Vagina (tissue), 2 donors: ENCODE measurements around the gene KCNH2. TPM values are rescaled to one million over a fixed set of nuclear protein-coding genes. Genes with fewer than 3 reads are reported as not detected.

ENCODE experiments used
- DNase-seq, 2 donors: peaks; one replicate each; pipeline ENCODE4 v3.0.0-alpha.2; 2017; ENCODE audit errors: extremely low spot score in 2 of 2
- H3K27ac ChIP-seq: fragments of 200-600 bp; sonication (generic); one replicate; pipeline ENCODE4 v1.5.1; 2019
- H3K27me3 ChIP-seq: fragments of 200-600 bp; sonication (generic); one replicate; pipeline ENCODE4 v1.5.1; 2019
- H3K36me3 ChIP-seq, 2 donors: fragments of 200-600 bp; sonication (generic); one replicate each; pipeline ENCODE4 v1.5.1; 2017 to 2019
- H3K4me1 ChIP-seq: fragments of 200-600 bp; sonication (generic); one replicate; pipeline ENCODE4 v1.5.1; 2019
- H3K4me3 ChIP-seq, 2 donors: fragments of 200-600 bp; sonication (generic); 1 replicate in 1 of 2; 2 replicates in 1 of 2; pipeline ENCODE4 v1.5.1; 2016 to 2019
- H3K9me3 ChIP-seq: fragments of 200-600 bp; sonication (generic); one replicate; pipeline ENCODE4 v1.5.1; 2019
- POLR2A ChIP-seq, 2 donors: fragments of 450-650 bp; IDR thresholded peaks; one replicate each; pipeline ENCODE4 v1.6.1; 2017; ENCODE audit warnings: antibody characterized with exemption in 2 of 2, mild to moderate bottlenecking in 2 of 2, moderate library complexity in 2 of 2
- POLR2AphosphoS5 ChIP-seq, 2 donors: sonication (generic); formaldehyde crosslinking; IDR thresholded peaks; one replicate each; pipeline ENCODE4 v1.9.0; 2017; ENCODE audit warnings: antibody characterized with exemption in 2 of 2, mild to moderate bottlenecking in 2 of 2, low read depth in 1 of 2; ENCODE audit not compliant: insufficient read depth in 1 of 2
- intact Hi-C: fragments of 100-400 bp; cut with DNase I; formaldehyde crosslinking; loops from one replicate; pipeline ENCODE4 v1.15.1; 2023
- total RNA-seq: library from RNA; depleted of rRNA; stranded (reverse); fragments of >200 nt; gene quantifications from one replicate; pipeline ENCODE4 v1.2.3, GENCODE V29; 2016
- TF ChIP-seq, protein P1 (sequence below), 3 experiments: fragments of 450-650 bp in 2 of 3; fragments of 200-600 bp in 1 of 3; sonication (generic) in 1 of 3; IDR thresholded peaks; one replicate each; pipeline ENCODE4 v1.5.1; 2017 to 2019; ENCODE audit warnings: antibody characterized with exemption in 3 of 3, mild to moderate bottlenecking in 2 of 3, moderate library complexity in 2 of 3

Gene KCNH2
- total RNA-seq, 1 donor from 2014 or later = 6.4 TPM

DNA sequence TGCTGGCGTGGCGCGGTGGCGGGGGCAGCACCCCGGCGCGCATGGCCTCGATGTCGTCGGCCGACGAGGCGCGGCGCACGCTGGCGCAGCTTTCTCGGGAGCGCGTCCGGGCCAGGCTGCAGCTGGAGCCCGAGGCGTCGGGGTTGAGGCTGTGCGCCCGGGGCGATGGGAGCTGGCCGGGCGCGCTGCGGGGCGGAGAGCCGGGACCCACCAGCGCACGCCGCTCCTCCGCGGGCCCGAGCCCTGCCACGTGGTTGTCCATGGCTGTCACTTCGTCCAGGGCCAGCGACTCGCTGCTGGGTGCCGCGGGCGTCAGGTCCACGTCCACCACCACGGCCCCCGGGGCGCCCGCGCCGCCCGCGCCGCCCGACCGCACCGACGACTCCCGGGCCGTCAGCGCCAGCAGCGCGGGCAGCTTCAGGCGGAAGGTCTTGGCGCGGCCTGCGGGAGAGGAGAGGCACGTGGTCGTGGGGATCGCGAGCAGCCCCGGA lies 20.0 kb downstream of the KCNH2 start:
- H3K4me3 ChIP-seq = no peak overlapping the region
- H3K4me1 ChIP-seq = peaks cover 10% of the 10 kb centered on the region
- intact Hi-C loops = no loop called here
- DNase-seq = no peak
- H3K27me3 ChIP-seq = no peaks in the 10 kb centered on the region
- H3K27ac ChIP-seq = no peak overlapping the region
- H3K36me3 ChIP-seq = no peaks in the 10 kb centered on the region
- H3K9me3 ChIP-seq = no peaks in the 10 kb centered on the region
- TF ChIP-seq POLR2AphosphoS5 (IDR thresholded peaks at IDR 0.05; ENCODE audit: insufficient read depth in 1 of 2, low read depth in 1 of 2) = no peak
- TF ChIP-seq, protein P1, sequence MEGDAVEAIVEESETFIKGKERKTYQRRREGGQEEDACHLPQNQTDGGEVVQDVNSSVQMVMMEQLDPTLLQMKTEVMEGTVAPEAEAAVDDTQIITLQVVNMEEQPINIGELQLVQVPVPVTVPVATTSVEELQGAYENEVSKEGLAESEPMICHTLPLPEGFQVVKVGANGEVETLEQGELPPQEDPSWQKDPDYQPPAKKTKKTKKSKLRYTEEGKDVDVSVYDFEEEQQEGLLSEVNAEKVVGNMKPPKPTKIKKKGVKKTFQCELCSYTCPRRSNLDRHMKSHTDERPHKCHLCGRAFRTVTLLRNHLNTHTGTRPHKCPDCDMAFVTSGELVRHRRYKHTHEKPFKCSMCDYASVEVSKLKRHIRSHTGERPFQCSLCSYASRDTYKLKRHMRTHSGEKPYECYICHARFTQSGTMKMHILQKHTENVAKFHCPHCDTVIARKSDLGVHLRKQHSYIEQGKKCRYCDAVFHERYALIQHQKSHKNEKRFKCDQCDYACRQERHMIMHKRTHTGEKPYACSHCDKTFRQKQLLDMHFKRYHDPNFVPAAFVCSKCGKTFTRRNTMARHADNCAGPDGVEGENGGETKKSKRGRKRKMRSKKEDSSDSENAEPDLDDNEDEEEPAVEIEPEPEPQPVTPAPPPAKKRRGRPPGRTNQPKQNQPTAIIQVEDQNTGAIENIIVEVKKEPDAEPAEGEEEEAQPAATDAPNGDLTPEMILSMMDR (IDR thresholded peaks at IDR 0.05) = no peak
- TF ChIP-seq POLR2A (IDR thresholded peaks at IDR 0.05) = no peak

DNA sequence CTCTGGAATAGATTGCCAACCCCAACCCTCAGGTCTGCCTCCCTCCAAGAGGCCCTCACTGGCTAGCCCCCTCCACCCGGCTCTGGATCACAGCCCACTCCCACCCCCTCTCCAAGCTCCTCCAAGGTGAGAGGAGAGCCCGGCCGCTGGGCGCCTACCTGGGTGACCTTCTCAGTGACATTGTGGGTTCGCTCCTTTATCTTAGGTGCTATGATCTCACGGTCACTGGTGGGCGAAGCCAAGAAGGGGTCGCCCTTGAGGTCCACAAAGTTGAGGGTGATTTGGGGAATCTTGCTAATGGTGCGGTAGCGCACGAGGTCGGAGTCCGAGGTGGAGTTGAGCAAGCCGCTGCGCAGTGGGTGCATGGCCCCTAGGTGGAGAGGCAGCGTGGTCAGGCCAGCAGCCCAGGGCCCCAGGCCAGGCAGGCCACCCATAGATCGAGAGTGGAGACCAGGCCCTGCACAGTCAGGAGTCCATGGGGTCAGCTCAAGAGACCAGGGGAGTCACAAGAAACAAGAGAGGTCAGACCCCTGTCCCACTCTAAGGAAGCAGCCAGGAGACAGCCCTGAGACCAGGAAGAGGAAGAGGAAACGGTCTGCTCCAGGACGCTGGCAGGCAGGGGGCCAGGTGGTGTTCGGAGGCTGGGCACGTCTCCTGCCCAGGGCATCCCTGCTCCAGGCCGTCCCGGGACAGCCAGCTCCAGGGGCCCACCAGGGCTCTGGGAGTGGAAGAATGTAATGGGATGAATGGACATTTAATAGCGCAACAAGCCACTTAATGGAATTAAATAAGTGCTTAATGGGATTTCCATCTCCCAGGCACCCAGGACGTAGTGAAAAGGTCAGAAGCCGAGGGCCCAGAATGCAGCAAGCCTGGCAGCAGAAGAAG lies 20.7 kb downstream of the KCNH2 start:
- H3K27me3 ChIP-seq = no peaks in the 10 kb centered on the region
- no peak for DNase-seq
- H3K4me3 ChIP-seq = no peak overlapping the region
- no peak overlapping the region for H3K27ac ChIP-seq
- H3K36me3 ChIP-seq = no peaks in the 10 kb centered on the region
- TF ChIP-seq POLR2AphosphoS5 (IDR thresholded peaks at IDR 0.05; ENCODE audit: insufficient read depth in 1 of 2, low read depth in 1 of 2) (no peak), POLR2A (IDR thresholded peaks at IDR 0.05) (no peak)
- TF ChIP-seq, protein P1 (IDR thresholded peaks at IDR 0.05) = no peak
- intact Hi-C loops = no loop called here
- peaks cover 10% of the 10 kb centered on the region for H3K4me1 ChIP-seq
- no peaks in the 10 kb centered on the region for H3K9me3 ChIP-seq

DNA sequence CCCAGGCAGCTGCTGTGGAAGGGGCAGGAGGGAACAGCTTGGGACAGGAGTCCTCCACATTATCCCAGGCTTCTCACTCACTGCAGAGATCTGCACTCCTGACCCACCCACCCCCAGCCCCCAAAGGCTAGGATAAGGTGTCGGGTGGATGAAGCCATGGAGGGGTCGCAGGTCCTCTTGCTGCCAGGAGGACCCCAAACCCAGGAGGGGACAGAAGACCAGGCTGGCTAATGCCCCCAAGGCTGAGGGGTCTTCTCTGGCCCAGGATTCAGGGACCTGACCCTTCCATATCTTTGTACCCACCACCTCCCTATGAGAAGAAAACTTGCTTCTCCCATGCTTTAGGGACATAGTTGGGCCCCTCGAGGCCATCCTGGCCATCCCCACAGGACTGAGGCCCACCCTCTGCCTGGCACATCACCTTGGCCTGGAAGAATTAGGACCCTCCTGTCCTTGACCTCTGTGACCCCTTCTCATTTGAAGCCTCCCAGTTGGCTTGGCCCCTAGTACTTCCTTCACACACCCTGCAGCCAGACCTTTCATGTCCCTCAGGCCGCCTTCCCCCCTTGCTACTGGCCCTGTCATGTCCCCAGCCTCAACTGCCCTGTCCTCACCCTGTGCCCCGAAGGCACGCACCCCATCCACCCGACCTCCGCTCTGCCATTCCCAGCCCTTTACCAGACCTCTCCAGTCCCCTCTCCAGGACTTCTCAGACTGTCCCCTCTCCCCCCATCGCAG lies 21.6 kb downstream of the KCNH2 start:
- no peaks in the 10 kb centered on the region for H3K9me3 ChIP-seq
- no peak for DNase-seq
- H3K27ac ChIP-seq = no peak overlapping the region
- TF ChIP-seq, protein P1 (IDR thresholded peaks at IDR 0.05) = no peak
- TF ChIP-seq POLR2A (IDR thresholded peaks at IDR 0.05) = no peak
- TF ChIP-seq POLR2AphosphoS5 (IDR thresholded peaks at IDR 0.05; ENCODE audit: insufficient read depth in 1 of 2, low read depth in 1 of 2) = no peak
- H3K36me3 ChIP-seq = no peaks in the 10 kb centered on the region
- no peak overlapping the region for H3K4me3 ChIP-seq
- H3K27me3 ChIP-seq = no peaks in the 10 kb centered on the region
- intact Hi-C loops = no loop called here
- H3K4me1 ChIP-seq = peaks cover 10% of the 10 kb centered on the region

DNA sequence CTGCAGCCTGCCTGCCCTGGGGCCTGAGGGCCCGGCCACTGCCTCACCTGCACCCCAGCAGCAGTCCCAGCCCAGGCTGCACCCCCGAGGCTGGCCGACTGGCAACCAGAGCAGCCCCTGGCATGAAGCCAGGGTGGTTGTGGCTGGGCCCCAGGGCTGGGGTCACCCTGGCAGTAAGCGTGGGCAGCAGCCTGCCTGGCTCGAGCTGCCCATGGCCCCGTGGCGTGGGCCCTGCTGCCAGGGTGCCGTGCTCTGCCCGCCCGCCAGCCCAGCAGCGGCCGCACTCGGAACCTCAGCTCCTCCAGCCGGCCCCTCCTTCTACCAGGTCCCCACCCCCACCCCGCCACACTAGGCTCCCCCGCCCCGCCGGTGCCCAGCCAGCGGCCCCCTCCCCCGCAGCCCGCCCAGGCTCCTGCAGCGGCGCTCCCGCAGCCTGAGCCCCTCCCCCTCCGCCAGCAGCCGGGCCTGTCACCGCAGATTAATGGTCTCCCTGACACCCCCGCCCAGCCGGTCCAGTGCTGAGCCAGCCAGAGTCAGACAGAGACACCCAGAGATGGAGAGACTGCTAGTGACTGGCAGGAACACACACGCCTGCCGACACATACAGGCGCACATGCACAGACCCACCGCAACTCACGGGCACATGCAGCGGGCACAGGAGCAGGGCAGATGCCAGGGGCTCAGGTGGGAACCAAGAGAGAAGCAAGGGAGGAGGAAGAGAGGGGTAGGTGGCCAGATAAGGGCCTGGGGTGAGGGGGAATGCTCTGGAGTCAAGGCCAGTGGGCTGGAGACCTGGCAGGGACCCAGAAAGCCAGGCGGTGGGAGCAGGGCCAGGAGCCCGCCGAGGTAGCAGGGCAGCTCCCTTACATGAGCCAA lies 22.4 kb downstream of the KCNH2 start:
- Histone ChIP-seq H3K9me3 (no peaks in the 10 kb centered on the region), H3K27me3 (no peaks in the 10 kb centered on the region), H3K4me3 (peak overlapping the region; percentile 17 to 33), H3K36me3 (no peaks in the 10 kb centered on the region), H3K4me1 (peaks cover 10% of the 10 kb centered on the region), H3K27ac (peak overlapping the region; percentile 55)
- intact Hi-C loops = no loop called here
- TF ChIP-seq POLR2A (IDR thresholded peaks at IDR 0.05) (no peak), POLR2AphosphoS5 (IDR thresholded peaks at IDR 0.05; ENCODE audit: insufficient read depth in 1 of 2, low read depth in 1 of 2) (no peak)
- TF ChIP-seq, protein P1 (IDR thresholded peaks at IDR 0.05) = no peak
- no peak for DNase-seq
